Skeletal muscle satellite cell (primary cell): ENCODE data around the gene TMEM120B.

Experiments
- H3K27me3 ChIP-seq: 2 replicates; pipeline ENCODE4 v1.7.0; 2013; ENCODE audit warnings: low read length; ENCODE audit not compliant: control insufficient read depth, insufficient read depth
- H3K36me3 ChIP-seq: 2 replicates; pipeline ENCODE4 v1.7.0; 2013; ENCODE audit warnings: mild to moderate bottlenecking, control low read depth, low read length; ENCODE audit not compliant: insufficient read depth
- H3K4me1 ChIP-seq: 2 replicates; pipeline ENCODE4 v1.7.0; 2013; ENCODE audit warnings: low read length; ENCODE audit not compliant: control insufficient read depth, insufficient read depth
- H3K4me2 ChIP-seq: 2 replicates; pipeline ENCODE4 v1.7.0; 2013; ENCODE audit warnings: mild to moderate bottlenecking, low read length
- H3K4me3 ChIP-seq: 2 replicates; pipeline ENCODE4 v1.7.0; 2013; ENCODE audit warnings: low read length
- H3K9ac ChIP-seq: 2 replicates; pipeline ENCODE4 v1.7.0; 2013; ENCODE audit warnings: mild to moderate bottlenecking, low read depth, low read length, moderate library complexity
- H3K9me3 ChIP-seq: replicated peaks from 2 replicates; pipeline ENCODE4 v1.7.0; 2013; ENCODE audit warnings: mild to moderate bottlenecking, control low read depth, low read length

The TMEM120B gene

DNA sequence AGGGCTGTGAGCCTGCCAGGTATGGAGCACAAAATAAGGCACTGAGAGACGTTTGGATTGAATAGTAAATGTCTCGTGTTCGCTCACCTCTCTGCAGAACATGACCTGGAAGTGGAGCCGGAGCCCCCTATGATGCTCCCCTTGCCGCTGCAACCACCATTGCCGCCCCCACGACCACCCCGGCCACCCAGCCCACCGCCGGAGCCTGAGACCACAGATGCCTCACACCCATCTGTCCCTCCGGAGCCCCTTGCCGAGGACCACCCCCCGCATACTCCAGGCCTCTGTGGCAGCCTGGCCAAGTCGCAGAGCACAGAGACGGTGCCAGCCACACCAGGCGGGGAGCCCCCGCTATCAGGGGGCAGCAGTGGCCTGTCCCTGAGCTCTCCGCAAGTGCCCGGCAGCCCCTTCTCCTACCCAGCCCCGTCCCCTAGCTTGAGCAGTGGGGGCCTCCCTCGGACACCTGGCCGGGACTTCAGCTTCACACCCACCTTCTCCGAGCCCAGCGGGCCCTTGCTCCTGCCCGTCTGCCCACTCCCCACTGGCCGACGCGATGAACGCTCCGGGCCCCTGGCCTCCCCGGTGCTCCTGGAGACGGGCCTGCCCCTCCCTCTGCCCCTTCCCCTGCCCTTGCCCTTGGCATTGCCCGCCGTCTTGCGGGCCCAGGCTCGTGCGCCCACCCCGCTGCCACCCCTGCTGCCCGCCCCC, 110.0 kb downstream of the TMEM120B start:
- Histone ChIP-seq H3K36me3 (peaks cover 66% of the 10 kb centered on the region), H3K27me3 (no peaks in the 10 kb centered on the region), H3K4me2 (no peak overlapping the region), H3K9me3 (no peaks in the 10 kb centered on the region), H3K9ac (no peak overlapping the region), H3K4me1 (no peaks in the 10 kb centered on the region), H3K4me3 (no peak overlapping the region)

DNA sequence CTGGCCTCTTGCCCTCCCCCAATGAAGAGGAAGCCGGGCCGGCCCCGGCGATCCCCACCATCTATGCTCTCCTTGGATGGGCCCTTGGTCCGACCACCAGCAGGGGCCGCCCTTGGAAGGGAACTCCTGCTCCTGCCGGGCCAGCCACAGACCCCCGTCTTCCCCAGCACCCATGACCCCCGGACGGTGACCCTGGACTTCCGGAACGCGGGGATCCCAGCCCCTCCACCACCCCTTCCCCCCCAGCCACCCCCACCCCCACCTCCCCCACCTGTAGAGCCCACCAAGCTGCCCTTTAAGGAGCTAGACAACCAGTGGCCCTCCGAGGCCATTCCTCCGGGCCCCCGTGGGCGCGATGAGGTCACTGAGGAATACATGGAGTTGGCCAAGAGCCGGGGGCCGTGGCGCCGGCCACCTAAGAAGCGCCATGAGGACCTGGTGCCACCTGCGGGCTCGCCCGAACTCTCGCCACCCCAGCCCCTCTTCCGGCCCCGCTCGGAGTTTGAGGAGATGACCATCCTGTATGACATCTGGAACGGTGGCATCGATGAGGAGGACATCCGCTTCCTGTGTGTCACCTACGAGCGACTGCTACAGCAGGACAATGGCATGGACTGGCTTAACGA, 110.7 kb downstream of the TMEM120B start:
- H3K36me3 ChIP-seq = peaks cover 66% of the 10 kb centered on the region
- no peak overlapping the region for H3K4me3 ChIP-seq
- no peaks in the 10 kb centered on the region for H3K9me3 ChIP-seq
- no peak overlapping the region for H3K9ac ChIP-seq
- H3K27me3 ChIP-seq = no peaks in the 10 kb centered on the region
- H3K4me1 ChIP-seq = no peaks in the 10 kb centered on the region
- H3K4me2 ChIP-seq = no peak overlapping the region

DNA sequence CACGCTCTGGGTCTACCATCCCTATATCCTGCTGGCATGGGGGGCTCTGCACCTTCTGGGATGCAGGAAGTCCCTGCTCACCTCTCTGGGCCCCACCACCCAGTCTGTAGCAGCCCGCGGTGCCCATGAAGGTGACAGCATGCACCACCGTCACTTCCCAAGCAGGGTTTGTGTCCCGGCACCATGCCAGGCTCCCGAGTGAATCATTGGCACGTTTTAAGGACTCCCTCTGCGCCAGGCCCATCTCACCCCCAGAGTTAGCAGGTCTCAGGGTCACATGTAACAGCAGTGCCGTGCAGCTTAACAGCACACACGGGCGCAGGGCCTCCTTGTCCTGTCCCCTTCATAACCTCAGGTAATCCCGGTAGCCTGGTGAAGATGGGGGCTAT, 111.2 kb downstream of the TMEM120B start:
- H3K9me3 ChIP-seq = no peaks in the 10 kb centered on the region
- peaks cover 71% of the 10 kb centered on the region for H3K36me3 ChIP-seq
- H3K4me3 ChIP-seq = no peak overlapping the region
- H3K27me3 ChIP-seq = no peaks in the 10 kb centered on the region
- no peak overlapping the region for H3K4me2 ChIP-seq
- H3K9ac ChIP-seq = no peak overlapping the region
- H3K4me1 ChIP-seq = no peaks in the 10 kb centered on the region

DNA sequence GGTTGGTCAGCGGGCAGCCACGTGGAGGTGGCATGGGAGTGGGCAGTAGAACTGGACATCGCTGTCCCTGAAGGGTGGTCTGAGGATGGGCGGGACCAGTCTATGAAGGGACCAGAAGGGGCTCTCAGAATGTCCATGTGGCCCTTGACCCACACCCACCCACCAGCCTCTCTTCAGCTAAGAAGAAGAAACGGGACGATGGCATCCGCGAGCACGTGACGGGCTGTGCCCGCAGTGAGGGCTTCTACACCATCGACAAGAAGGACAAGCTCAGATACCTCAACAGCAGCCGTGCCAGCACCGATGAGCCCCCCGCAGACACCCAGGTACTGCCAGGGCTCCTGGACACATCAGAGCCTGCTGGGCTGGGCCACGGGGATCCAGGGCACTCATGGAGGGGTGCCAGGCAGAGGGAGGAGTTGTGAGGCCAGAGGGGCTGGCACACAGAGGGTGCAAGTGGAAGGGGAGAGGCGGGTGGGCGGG, 112.5 kb downstream of the TMEM120B start:
- Histone ChIP-seq H3K36me3 (peaks cover 74% of the 10 kb centered on the region), H3K4me3 (no peak overlapping the region), H3K9ac (no peak overlapping the region), H3K4me1 (no peaks in the 10 kb centered on the region), H3K27me3 (no peaks in the 10 kb centered on the region), H3K9me3 (no peaks in the 10 kb centered on the region), H3K4me2 (no peak overlapping the region)

DNA sequence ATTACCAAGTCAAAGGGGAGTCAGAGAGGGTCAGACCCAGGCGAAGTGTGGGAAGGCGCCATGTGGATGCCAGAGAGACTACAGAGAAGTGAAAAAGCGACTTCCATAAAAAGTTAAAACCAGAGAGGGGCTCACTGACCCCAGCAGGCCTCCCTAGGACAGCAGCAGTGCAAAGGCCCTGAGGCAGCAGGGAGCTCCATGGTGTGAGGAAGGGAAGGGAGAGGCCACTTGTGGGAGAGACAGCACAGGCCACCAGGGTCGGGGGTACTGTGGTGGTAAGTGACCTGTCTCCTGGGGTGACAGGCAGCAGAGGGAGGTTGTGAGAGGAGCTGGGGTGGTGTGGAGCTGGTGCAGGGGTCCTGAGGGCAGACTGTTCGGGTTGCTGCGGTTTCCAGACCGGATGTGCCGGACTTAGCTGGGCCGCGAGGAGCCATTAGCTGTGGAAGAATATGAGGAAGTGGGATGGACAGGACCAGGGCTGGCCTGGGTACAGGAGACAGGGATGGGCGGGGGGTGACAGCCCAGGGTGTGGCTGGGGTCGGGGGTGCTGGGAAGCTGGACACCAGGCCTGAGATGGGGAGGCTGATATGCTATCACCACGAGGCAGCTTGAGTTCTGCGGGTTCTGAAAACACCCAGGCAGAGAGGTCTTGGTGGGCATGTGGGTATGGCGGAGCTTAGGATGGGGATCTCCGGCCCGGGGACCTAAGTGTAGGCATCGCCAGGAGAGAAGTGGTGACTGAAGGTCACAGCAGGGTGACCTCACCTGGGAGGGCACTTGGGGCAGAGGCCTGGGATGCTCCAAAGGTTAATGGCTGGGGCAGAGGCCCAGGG, 114.0 kb downstream of the TMEM120B start:
- H3K27me3 ChIP-seq = no peaks in the 10 kb centered on the region
- peaks cover 82% of the 10 kb centered on the region for H3K36me3 ChIP-seq
- no peak overlapping the region for H3K9ac ChIP-seq

DNA sequence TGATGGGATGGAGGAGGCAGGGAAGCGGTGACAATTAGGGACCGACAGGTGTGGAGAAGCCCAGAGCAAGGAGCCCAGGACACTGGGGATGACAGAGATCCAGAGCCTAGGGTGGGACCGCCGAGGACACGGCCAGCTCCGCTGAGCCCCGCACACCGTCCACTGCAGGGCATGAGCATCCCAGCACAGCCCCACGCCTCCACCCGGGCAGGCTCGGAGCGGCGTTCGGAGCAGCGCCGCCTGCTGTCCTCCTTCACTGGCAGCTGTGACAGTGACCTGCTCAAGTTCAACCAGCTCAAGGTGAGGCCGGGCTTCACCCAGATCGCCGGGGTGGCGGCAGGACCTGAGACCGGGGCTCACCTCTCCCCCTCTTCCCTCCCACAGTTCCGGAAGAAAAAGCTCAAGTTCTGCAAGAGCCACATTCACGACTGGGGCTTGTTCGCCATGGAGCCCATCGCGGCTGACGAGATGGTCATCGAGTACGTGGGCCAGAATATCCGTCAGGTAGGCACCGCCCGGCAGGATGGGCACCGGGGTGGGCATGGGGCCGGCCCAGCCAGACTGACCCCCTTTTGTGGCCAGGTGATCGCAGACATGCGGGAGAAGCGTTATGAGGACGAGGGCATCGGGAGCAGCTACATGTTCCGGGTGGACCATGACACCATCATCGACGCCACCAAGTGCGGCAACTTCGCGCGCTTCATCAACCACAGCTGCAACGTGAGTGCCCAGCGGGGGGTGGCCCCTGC, 115.0 kb downstream of the TMEM120B start:
- Histone ChIP-seq H3K9ac (no peak overlapping the region), H3K4me3 (no peak overlapping the region), H3K4me2 (no peak overlapping the region), H3K36me3 (peaks cover 82% of the 10 kb centered on the region), H3K4me1 (no peaks in the 10 kb centered on the region), H3K27me3 (no peaks in the 10 kb centered on the region), H3K9me3 (no peaks in the 10 kb centered on the region)

More for the DNA sequence above, 114.0 kb downstream of the TMEM120B start:
- Histone ChIP-seq H3K9me3 (no peaks in the 10 kb centered on the region), H3K4me3 (no peak overlapping the region), H3K4me1 (no peaks in the 10 kb centered on the region), H3K4me2 (no peak overlapping the region)

DNA sequence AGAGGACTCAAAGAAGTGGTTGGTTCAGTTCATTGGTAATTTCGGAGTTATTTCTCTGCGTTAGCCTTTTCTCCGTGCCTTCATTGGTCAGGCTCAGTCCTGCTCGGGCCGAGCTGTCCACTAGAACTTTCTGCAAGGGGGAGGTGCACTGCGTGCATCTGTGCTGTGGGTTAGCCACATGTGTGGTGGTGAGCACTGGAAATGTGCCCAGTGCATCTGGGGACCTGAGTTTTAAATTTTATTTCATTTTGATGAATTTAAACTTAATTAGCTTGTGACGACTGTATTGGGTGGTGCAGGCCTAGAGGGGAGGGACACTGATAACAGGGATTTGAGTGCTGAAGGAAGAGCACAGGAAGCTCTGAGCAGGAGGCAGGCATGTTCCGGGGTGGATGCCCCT, 115.8 kb downstream of the TMEM120B start:
- H3K36me3 ChIP-seq = peaks cover 79% of the 10 kb centered on the region
- no peak overlapping the region for H3K4me2 ChIP-seq
- no peak overlapping the region for H3K9ac ChIP-seq
- H3K9me3 ChIP-seq = no peaks in the 10 kb centered on the region
- no peaks in the 10 kb centered on the region for H3K4me1 ChIP-seq
- H3K4me3 ChIP-seq = no peak overlapping the region
- H3K27me3 ChIP-seq = no peaks in the 10 kb centered on the region

DNA sequence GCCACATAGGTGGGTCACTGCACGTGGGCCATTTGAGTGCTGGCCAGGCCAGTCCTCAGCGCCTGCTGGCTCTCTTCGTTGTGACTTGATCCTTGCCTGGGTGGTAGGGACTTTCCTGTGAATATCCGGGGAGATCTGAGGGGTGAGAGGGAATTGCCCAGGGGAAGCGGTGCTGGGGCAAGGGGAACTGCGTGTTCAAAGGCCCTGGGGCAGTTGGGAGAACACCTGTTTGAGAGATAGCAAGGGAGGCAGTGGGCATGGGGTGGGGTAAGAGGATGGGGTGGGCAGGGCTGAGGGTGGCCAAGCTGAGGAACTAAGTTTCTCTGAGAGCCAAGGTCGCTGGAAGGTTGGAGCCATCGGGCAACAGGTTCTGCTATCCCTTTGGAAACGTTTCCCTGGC, 116.3 kb downstream of the TMEM120B start:
- H3K36me3 ChIP-seq = peaks cover 73% of the 10 kb centered on the region
- H3K4me2 ChIP-seq = no peak overlapping the region
- no peak overlapping the region for H3K9ac ChIP-seq
- no peaks in the 10 kb centered on the region for H3K9me3 ChIP-seq
- no peaks in the 10 kb centered on the region for H3K4me1 ChIP-seq
- no peaks in the 10 kb centered on the region for H3K27me3 ChIP-seq
- no peak overlapping the region for H3K4me3 ChIP-seq

DNA sequence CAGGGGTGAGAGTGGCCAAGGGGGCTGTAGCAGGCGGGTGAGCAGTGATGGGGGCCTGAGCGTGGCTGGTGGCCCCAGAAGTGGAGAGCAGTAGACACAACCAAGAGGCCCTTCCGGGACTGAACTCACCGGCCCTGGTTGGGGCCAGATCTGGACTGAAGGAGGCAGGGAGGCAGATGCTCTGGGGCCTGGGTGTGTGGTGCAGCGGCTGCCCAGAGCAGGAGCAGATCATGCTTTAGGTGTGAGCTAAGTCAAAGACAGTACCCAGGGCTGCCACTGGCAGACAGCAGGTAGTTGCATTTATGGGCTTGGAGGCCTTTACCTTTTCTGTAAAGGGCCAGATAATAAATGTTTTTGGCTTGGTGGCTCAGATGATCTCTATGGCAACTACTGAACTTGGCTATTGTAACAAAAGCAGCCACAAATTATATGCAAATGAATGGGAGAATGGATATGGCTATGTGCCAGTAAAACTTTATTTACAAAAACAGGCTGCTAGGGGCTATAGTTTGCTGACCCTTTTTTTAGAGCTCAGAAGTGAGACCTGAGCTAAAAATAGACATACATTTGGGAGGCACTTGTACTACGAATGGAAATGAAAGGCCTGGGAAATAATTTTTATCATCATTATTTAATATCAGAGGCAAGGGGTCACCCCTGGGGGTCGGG, 116.8 kb downstream of the TMEM120B start:
- H3K27me3 ChIP-seq = no peaks in the 10 kb centered on the region
- no peak overlapping the region for H3K4me2 ChIP-seq
- H3K36me3 ChIP-seq = peaks cover 69% of the 10 kb centered on the region
- no peaks in the 10 kb centered on the region for H3K4me1 ChIP-seq
- H3K4me3 ChIP-seq = no peak overlapping the region
- H3K9me3 ChIP-seq = no peaks in the 10 kb centered on the region
- no peak overlapping the region for H3K9ac ChIP-seq

DNA sequence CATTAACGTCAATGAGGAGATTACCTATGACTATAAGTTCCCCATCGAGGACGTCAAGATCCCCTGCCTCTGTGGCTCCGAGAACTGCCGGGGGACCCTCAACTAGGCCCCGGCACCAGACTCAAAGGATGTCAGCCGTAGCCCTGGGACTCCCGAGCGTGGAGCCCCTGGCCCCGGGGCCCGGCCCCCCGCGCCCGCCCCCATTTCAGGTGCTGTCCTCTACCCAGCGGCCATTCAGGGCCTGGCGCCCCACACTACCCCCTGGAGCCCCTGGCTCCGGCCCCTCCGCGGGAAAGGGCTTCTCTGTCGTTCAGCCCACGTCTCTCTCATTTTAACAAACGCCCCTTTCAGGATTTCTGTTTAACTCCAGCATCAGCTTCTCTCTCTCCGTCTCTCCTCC, 117.6 kb downstream of the TMEM120B start:
- H3K27me3 ChIP-seq = no peaks in the 10 kb centered on the region
- no peak overlapping the region for H3K4me3 ChIP-seq
- H3K4me1 ChIP-seq = no peaks in the 10 kb centered on the region
- H3K36me3 ChIP-seq = peaks cover 62% of the 10 kb centered on the region
- no peak overlapping the region for H3K9ac ChIP-seq
- H3K9me3 ChIP-seq = no peaks in the 10 kb centered on the region
- no peak overlapping the region for H3K4me2 ChIP-seq
